Panc1 (cell line): ENCODE data around the gene ADISSP. TPM values are rescaled to one million over a fixed set of nuclear protein-coding genes. Genes with fewer than 3 reads are reported as not detected.

ENCODE experiments used
- ATAC-seq: fragments of 200-7000 bp; cut with Tn5 transposase; 2 replicates; pipeline ENCODE4 v1.9.1; 2020; ENCODE audit warnings: mild to moderate bottlenecking, moderate library complexity
- BruUV-seq: library from RNA; stranded (reverse); fragments of 400-500 nt; replicated peaks from 2 replicates; lab custom pipeline; 2021; lab: Mats Ljungman, UMichigan
- CTCF ChIA-PET: fragments of 300-600 bp; sonication (Branson Sonifier 250); formaldehyde crosslinking; loops from one replicate; lab custom pipeline; 2022; ENCODE audit warnings: antibody characterized with exemption; lab: Charles Lee
- POLR2A ChIA-PET: fragments of 300-600 bp; sonication (Branson Sonifier 250); formaldehyde crosslinking; loops from one replicate; lab custom pipeline; 2022; ENCODE audit warnings: antibody characterized with exemption; lab: Charles Lee
- DNase-seq: peaks from one replicate; pipeline ENCODE4 v3.0.0-alpha.2; 2010; ENCODE audit warnings: low read depth, low spot score
- H3K27ac ChIP-seq: 2 replicates; pipeline ENCODE4 v1.5.1; 2011; ENCODE audit warnings: mild to moderate bottlenecking, low read length, inconsistent platforms
- H3K27me3 ChIP-seq: fragments of 200-500 bp; sonication (Bioruptor generic); 2 replicates; pipeline ENCODE4 v1.6.0; 2014; ENCODE audit warnings: low read length, inconsistent platforms; ENCODE audit not compliant: control insufficient read depth, insufficient read depth
- H3K36me3 ChIP-seq: fragments of 200-500 bp; sonication (Bioruptor generic); 2 replicates; pipeline ENCODE4 v1.5.1; 2014; ENCODE audit warnings: inconsistent platforms, mild to moderate bottlenecking, low read length, moderate library complexity; ENCODE audit not compliant: control insufficient read depth, insufficient read depth
- H3K4me1 ChIP-seq: 2 replicates; pipeline ENCODE4 v1.5.1; 2011; ENCODE audit warnings: inconsistent platforms, mild to moderate bottlenecking, low read length, moderate library complexity; ENCODE audit not compliant: control insufficient read depth, insufficient read depth
- H3K4me3 ChIP-seq, 2 experiments: 2 replicates each; pipeline ENCODE4 v1.5.1; 2011 to 2012; ENCODE audit warnings: low read depth in 2 of 2, low read length in 2 of 2, mild to moderate bottlenecking in 2 of 2, inconsistent platforms in 1 of 2, moderate library complexity in 1 of 2
- H3K9me3 ChIP-seq: fragments of 200-500 bp; sonication (Bioruptor generic); 2 replicates; pipeline ENCODE4 v1.5.1; 2014; ENCODE audit warnings: low read depth, mild to moderate bottlenecking, inconsistent platforms, low read length, moderate library complexity; ENCODE audit not compliant: control insufficient read depth, insufficient read depth
- POLR2AphosphoS5 ChIP-seq: IDR thresholded peaks from 2 replicates; pipeline ENCODE4 v1.6.1; 2012; ENCODE audit warnings: mild to moderate bottlenecking, low read depth, low read length, moderate library complexity
- SIN3A ChIP-seq: IDR thresholded peaks from 2 replicates; pipeline ENCODE4 v1.6.1; 2012; ENCODE audit warnings: low read depth, mild to moderate bottlenecking, low read length, moderate library complexity, borderline replicate concordance; ENCODE audit not compliant: insufficient read depth
- TCF7L2 ChIP-seq: IDR thresholded peaks from 2 replicates; pipeline ENCODE4 v1.6.1; 2011; ENCODE audit warnings: mild to moderate bottlenecking, low read depth, low read length, inconsistent platforms
- in situ Hi-C: cut with HindIII; loops from 2 replicates; pipeline ENCODE4 v1.10.0; 2016; ENCODE audit warnings: low sequenced_read_pairs, low pct_unique_long_range_greater_than_20kb
- intact Hi-C: fragments of 100-400 bp; cut with micrococcal nuclease; formaldehyde crosslinking; loops from one replicate; pipeline ENCODE4 v1.10.0; 2022; ENCODE audit not compliant: unreplicated experiment
- total RNA-seq: library from RNA; stranded (reverse); gene quantifications from one replicate; pipeline ENCODE4 v1.2.1, GENCODE V29; 2021; ENCODE audit not compliant: unreplicated experiment
- TF ChIP-seq, protein P1 (sequence below), 2 experiments: IDR thresholded peaks; 2 replicates each; pipeline ENCODE4 v1.6.1; 2011 to 2012; ENCODE audit warnings: low read depth in 2 of 2, control low read depth in 1 of 2, low read length in 1 of 2, mild to moderate bottlenecking in 1 of 2, moderate library complexity in 1 of 2; ENCODE audit not compliant: insufficient read depth in 1 of 2
- TF ChIP-seq, protein P2 (sequence below): fragments of 450-650 bp; IDR thresholded peaks from 2 replicates; pipeline ENCODE4 v1.5.1; 2017; ENCODE audit warnings: mild to moderate bottlenecking

The ADISSP gene
- total RNA-seq, 1 experiment from 2014 or later = 100 TPM

DNA sequence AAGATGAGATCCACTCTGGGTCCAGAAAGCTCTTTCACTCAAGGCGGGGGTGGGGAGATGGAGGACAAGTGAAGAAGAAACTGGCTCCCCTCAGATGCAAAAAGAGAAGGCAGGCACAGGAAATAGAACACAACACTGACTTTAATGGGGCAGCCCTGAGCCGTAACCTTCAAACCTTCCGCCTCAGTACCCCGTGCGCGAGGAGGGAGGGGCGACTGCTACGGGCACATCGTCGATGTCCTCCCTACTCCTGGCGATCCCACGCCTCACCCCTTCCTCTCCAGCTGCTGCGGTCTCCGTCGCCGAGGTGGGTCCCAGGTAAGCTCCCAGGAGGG, 9.8 kb upstream of the ADISSP start:
- POLR2A ChIA-PET = interaction anchor here (0.5 to 0.7 kb wide), 2 partner anchors 12 to 169 kb away, joined by 3 to 4 read pairs; no protein-coding TSS in a partner anchor
- CTCF ChIA-PET = interaction anchor here (0.5 to 0.6 kb wide), 3 partner anchors 41 to 211 kb away, joined by 3 to 6 read pairs (median 4); no protein-coding TSS in a partner anchor
- Histone ChIP-seq H3K36me3 (no peaks in the 10 kb centered on the region), H3K27ac (no peak overlapping the region), H3K27me3 (no peaks in the 10 kb centered on the region), H3K4me3 (peak overlapping the region; percentile 40 to 62), H3K9me3 (no peaks in the 10 kb centered on the region), H3K4me1 (0 out of 2 replicates have a peak, but pooled peaks cover 3% of the 10 kb centered on the region)
- intact Hi-C loops = no loop called here
- TF ChIP-seq SIN3A = no peak
- TF ChIP-seq, protein P1, sequence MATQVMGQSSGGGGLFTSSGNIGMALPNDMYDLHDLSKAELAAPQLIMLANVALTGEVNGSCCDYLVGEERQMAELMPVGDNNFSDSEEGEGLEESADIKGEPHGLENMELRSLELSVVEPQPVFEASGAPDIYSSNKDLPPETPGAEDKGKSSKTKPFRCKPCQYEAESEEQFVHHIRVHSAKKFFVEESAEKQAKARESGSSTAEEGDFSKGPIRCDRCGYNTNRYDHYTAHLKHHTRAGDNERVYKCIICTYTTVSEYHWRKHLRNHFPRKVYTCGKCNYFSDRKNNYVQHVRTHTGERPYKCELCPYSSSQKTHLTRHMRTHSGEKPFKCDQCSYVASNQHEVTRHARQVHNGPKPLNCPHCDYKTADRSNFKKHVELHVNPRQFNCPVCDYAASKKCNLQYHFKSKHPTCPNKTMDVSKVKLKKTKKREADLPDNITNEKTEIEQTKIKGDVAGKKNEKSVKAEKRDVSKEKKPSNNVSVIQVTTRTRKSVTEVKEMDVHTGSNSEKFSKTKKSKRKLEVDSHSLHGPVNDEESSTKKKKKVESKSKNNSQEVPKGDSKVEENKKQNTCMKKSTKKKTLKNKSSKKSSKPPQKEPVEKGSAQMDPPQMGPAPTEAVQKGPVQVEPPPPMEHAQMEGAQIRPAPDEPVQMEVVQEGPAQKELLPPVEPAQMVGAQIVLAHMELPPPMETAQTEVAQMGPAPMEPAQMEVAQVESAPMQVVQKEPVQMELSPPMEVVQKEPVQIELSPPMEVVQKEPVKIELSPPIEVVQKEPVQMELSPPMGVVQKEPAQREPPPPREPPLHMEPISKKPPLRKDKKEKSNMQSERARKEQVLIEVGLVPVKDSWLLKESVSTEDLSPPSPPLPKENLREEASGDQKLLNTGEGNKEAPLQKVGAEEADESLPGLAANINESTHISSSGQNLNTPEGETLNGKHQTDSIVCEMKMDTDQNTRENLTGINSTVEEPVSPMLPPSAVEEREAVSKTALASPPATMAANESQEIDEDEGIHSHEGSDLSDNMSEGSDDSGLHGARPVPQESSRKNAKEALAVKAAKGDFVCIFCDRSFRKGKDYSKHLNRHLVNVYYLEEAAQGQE (IDR thresholded peaks at IDR 0.05; ENCODE audit: insufficient read depth in 1 of 2, low read depth in 2 of 2, low read length in 1 of 2) = no peak
- in situ Hi-C loops = no loop called here
- no peak for DNase-seq
- no TSS peak for BruUV-seq
- no peak for ATAC-seq

DNA sequence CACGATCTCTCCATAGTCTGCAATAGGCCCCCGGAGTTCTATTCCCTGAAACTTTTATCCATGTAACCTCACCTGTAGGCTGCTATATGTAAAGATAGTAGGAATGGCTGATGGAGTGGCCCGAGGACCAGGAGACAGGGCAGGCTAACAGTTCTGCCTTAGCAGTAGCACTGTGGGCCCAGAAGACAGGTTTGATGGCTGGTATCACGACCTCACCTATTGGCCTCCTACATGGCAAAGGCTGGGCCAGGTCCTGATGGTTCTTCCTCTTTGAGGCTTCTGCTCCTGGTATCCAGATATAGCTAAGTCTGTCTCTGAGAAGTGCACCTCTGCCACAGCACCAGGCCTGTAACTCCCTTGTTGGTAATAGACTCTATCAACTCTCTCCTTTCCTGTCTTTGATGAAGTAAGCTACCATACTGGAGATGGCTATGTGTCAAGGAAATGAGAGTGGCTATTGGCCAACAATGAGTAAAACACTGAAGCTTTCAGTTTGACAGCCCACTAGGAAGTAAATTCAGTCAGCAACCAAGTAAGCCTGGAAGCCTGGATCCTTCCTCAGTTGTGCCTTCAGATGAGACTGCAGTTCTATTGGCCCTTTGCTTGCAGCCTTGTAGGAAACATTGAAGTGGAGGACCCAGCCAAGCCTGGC, 8.0 kb upstream of the ADISSP start:
- TF ChIP-seq, protein P1 (IDR thresholded peaks at IDR 0.05; ENCODE audit: insufficient read depth in 1 of 2, low read depth in 2 of 2, low read length in 1 of 2) = no peak
- TF ChIP-seq TCF7L2 = no peak
- no peak for TF ChIP-seq SIN3A
- no peak for TF ChIP-seq POLR2AphosphoS5
- TF ChIP-seq, protein P2, sequence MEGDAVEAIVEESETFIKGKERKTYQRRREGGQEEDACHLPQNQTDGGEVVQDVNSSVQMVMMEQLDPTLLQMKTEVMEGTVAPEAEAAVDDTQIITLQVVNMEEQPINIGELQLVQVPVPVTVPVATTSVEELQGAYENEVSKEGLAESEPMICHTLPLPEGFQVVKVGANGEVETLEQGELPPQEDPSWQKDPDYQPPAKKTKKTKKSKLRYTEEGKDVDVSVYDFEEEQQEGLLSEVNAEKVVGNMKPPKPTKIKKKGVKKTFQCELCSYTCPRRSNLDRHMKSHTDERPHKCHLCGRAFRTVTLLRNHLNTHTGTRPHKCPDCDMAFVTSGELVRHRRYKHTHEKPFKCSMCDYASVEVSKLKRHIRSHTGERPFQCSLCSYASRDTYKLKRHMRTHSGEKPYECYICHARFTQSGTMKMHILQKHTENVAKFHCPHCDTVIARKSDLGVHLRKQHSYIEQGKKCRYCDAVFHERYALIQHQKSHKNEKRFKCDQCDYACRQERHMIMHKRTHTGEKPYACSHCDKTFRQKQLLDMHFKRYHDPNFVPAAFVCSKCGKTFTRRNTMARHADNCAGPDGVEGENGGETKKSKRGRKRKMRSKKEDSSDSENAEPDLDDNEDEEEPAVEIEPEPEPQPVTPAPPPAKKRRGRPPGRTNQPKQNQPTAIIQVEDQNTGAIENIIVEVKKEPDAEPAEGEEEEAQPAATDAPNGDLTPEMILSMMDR = no peak
- H3K27me3 ChIP-seq = no peaks in the 10 kb centered on the region
- H3K4me1 ChIP-seq = 0 out of 2 replicates have a peak, but pooled peaks cover 3% of the 10 kb centered on the region
- no peak for DNase-seq
- ChIA-PET POLR2A (no interaction called here), CTCF (interaction anchor here (0.5 kb wide), 1 partner anchor 33 kb away, joined by 3 read pairs; no protein-coding TSS in a partner anchor)
- H3K4me3 ChIP-seq = no peak overlapping the region
- no TSS peak for BruUV-seq
- H3K27ac ChIP-seq = no peak overlapping the region
- no peak for ATAC-seq
- in situ Hi-C loops = no loop called here
- H3K36me3 ChIP-seq = no peaks in the 10 kb centered on the region
- intact Hi-C loops = no loop called here
- H3K9me3 ChIP-seq = no peaks in the 10 kb centered on the region
